GM18868 (cell line): ENCODE measurements around the gene HSPA6.
"Not testable (repeated sequence)": the region's sequence is repeated elsewhere in the genome, so short reads cannot be mapped to it uniquely, and the experiment has no call there.

Experiments used
- ATAC-seq: cut with Tn5 transposase; IDR thresholded peaks from one replicate; pipeline ENCODE4 v1.9.1; 2021; ENCODE audit warnings: mild to moderate bottlenecking, moderate library complexity; ENCODE audit not compliant: unreplicated experiment

Gene HSPA6

GRCh38 chr1:161523817-161524741 lies at the start of gene HSPA6:
HSPA6 (plus strand) TSS chr1:161524540; CDS start chr1:161524659, 119 bp downstream.
- peak; percentile 46 for ATAC-seq

- not testable (repeated sequence) for ATAC-seq
These were observed 46.6 kb upstream of the HSPA6 start for GRCh38 chr1:161477711-161478110.

- no peak for ATAC-seq
These were observed 45.4 kb upstream of the HSPA6 start for GRCh38 chr1:161478985-161479384.

GRCh38 chr1:161480381-161481035 lies 43.8 kb upstream of the HSPA6 start:
- ATAC-seq: no peak

- no peak for ATAC-seq
These were observed 42.5 kb upstream of the HSPA6 start for GRCh38 chr1:161481624-161482392.

- no peak for ATAC-seq
These were observed 41.7 kb upstream of the HSPA6 start for GRCh38 chr1:161482610-161483009.

GRCh38 chr1:161483361-161483760 lies 41.0 kb upstream of the HSPA6 start:
- ATAC-seq: no peak

GRCh38 chr1:161484613-161485012 lies 39.7 kb upstream of the HSPA6 start:
- ATAC-seq: no peak

- no peak for ATAC-seq
These were observed 37.3 kb upstream of the HSPA6 start for GRCh38 chr1:161486806-161487741.

- peak; percentile 64 for ATAC-seq
These were observed 32.9 kb upstream of the HSPA6 start for GRCh38 chr1:161491472-161491871.

- no peak for ATAC-seq
These were observed 31.5 kb upstream of the HSPA6 start for GRCh38 chr1:161492827-161493226.

GRCh38 chr1:161494091-161494735 lies 30.1 kb upstream of the HSPA6 start:
- no peak for ATAC-seq

- no peak for ATAC-seq
These were observed 28.9 kb upstream of the HSPA6 start for GRCh38 chr1:161495490-161495889.

- ATAC-seq: no peak
These were observed 26.4 kb upstream of the HSPA6 start for GRCh38 chr1:161497961-161498360.

- no peak for ATAC-seq
These were observed 25.7 kb upstream of the HSPA6 start for GRCh38 chr1:161498646-161499045.

- no peak for ATAC-seq
These were observed 25.0 kb upstream of the HSPA6 start for GRCh38 chr1:161499099-161500039.

- no peak for ATAC-seq
These were observed 23.1 kb upstream of the HSPA6 start for GRCh38 chr1:161501234-161501633.

- ATAC-seq: no peak
These were observed 22.2 kb upstream of the HSPA6 start for GRCh38 chr1:161502181-161502580.
